Measurements from ENCODE around the gene SLC25A51.
"Not testable (repeated sequence)": the region's sequence is repeated elsewhere in the genome, so short reads cannot be mapped to it uniquely, and the experiment has no call there.

SLC25A51 gene

GRCh38 chr9:37902796-37903646, 906 bp downstream of the SLC25A51 start:
- DNase-seq = peak; percentile 41

GRCh38 chr9:37902131-37902530, 1.8 kb downstream of the SLC25A51 start:
- DNase-seq = no peak

- DNase-seq = no peak
Observed at GRCh38 chr9:37899041-37899440, 4.9 kb downstream of the SLC25A51 start.

DNA sequence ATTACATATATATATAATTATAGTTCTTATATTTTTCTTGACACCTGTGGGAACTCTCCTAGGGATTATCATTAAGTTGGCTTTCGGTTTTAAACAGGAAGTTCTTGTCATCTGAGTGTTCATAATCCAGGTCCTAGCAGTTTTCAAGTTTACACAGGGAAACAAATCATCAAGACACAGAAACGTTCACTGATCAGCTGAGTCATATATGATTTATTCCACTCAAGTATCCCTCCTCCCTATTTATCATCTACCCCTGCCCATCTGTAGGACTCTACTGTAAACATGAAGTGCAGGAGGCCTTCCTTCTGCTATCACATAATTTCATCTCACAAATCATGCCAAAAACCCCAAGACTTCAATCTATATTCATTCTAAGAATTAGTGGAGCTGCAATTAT, 6.3 kb downstream of the SLC25A51 start:
- no peak for DNase-seq

- DNase-seq = no peak
Observed at GRCh38 chr9:37892063-37892462, 11.9 kb downstream of the SLC25A51 start.

DNA sequence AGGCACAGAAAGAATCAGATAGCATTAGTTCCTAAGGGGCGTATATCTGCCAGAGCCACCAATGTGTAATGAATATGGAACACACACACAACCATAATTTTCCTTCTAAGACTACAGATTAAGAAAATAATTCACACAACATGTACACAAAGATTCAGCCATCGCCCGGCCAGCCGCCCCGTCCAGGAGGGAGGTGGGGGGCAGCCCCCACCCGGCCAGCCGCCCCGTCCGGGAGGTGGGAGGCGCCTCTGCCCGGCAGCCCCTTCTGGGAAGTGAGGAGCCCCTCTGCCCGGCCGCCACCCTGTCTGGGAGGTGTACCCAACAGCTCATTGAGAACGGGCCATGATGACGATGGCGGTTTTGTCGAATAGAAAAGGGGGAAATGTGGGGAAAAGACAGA, 12.9 kb downstream of the SLC25A51 start:
- not testable (repeated sequence) for DNase-seq

DNA sequence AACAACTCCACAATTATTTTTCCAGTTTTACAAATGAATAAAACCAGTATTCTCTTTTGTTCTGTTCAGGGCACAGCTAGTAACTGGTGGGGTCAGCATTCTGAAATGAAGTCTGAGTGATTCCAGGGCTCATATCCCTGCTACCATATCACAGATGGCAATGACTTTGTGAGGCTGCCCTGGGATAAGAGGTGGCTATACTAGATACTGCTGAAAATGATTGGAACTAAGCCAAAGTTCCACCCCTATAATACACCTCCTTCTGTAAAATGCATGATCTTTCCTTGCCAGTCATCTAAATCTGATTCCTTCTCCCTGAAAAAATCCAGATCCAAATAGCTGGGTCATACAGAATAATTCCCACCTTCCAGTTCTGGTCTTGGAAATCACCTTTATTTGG, 14.4 kb downstream of the SLC25A51 start:
- DNase-seq = no peak

GRCh38 chr9:37887977-37888583, 15.8 kb downstream of the SLC25A51 start:
- DNase-seq = not testable (repeated sequence)

- DNase-seq = no peak
Observed at GRCh38 chr9:37880916-37881479, 22.9 kb downstream of the SLC25A51 start.

DNA sequence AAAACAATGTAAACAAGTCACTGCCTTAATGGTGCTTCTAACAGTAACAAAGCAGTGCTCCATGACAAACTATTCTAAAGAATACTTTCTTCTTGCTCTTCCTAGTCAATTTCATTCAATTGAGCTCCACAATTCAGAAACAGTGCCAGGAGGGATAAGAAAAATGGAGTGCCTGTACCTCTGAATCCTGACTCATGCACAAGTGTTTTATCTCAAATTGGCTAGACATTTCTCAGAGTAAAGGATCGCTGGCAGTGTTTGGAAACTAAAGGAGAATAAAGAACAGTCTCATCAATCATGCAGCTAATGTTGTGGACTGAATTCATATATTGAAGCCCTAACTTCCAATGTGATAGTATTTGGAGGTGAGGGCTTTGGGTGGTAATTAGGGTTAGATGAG, 27.6 kb downstream of the SLC25A51 start:
- DNase-seq = no peak

- DNase-seq = no peak
Observed at GRCh38 chr9:37873955-37874354, 30.0 kb downstream of the SLC25A51 start.

GRCh38 chr9:37870799-37871176, 33.1 kb downstream of the SLC25A51 start:
- no peak for DNase-seq

- no peak for DNase-seq
Observed at GRCh38 chr9:37870081-37870798, 33.7 kb downstream of the SLC25A51 start.

GRCh38 chr9:37862530-37862929, 41.4 kb downstream of the SLC25A51 start:
- no peak for DNase-seq

GRCh38 chr9:37859043-37859442, 44.9 kb downstream of the SLC25A51 start:
- no peak for DNase-seq

GRCh38 chr9:37856551-37856950, 47.4 kb downstream of the SLC25A51 start:
- DNase-seq = no peak

DNA sequence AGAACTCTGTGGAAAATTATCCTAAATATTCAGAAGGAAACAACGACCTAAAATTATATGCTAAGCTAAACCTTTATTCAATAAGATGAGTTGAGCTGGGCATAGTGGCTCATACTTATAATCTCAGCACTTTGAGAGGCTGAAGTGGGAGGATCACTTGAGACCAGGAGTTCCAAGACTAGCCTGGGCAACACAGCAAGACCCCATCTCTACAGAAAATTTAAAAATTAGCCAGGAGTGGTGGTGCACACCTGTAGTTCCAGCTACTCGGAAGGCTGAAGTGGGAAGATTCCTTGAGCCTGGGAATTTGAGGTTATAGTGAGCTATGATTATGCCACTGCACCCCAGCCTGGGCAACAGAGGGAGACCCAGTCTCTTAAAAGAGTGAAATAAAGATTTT, 51.7 kb downstream of the SLC25A51 start:
- DNase-seq = no peak

DNA sequence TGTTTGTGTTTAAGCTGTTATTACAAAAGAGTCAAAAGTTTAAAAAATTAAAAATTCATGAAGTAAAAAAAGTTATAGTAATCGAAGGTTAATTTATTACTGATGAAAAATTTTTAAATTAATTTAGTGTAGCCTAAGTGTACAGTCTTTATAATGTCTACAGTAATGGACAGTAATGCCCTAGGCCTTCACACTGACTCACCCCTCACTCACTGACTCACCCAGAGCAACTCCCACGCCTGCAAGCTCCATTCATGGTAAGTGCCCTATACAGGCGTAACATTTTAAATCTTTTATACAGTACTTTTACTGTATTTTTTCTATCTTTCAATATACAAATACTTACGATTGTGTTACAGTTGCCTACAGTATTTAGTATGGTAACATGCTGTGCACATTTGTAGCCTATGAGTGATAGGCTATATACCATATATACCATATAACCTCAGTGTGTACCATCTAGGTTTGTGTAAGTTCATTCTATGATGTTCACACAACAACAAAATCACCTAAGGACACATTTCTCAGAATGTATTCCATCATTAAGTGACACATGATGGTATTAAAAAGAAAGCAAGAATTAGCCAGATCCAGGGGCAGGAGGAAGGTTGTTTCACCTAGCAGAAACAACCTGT, 63.2 kb downstream of the SLC25A51 start:
- no peak for DNase-seq

DNA sequence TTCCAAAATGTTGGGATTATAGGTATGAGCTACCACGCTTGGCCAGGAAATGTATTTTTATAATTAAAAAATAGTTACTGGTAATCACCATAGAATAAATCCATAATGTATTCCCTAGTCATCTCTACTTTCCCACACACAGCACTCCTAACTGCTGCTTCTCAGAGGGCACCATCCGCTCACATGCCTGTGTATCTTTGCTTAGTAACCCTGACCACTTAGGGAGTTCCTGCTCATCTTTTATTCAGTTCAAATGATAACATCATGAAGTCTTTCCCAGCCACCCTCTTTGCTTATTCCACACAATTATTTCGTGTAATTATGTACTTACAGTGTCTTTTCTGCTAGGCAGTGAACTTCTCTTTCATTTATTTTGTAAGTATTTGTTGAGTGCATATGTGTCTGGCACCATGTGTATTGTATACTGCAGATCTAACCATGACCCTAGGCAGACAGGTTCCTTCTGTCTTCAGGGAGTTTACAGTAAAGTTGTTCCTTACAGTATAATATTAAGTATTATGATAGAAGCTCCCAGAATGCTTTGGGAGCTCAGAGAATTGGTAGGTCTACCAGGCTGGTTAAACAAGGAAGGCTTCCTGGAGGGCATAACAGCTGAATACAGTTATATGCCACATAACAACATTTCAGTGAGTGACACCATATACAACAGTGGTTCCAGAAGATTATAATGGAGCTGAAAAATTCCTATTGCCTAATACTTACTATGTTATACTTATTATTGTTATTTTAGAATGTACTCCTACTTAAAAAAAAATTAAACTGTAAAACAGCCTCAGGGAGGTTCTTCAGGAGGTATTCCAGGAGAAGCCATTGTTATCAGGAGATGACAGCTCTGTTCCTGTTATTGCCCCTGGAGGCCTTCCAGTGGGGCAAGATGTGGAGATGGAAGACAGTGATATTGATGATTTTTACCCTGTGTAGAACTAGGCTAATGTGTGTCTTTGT, 64.1 kb downstream of the SLC25A51 start:
- DNase-seq = no peak
